Hematopoietic multipotent progenitor cell treated with erythropoietin and hydrocortisone succinate and interleukin-3 and kit ligand, for 15 days (in vitro differentiated cells): ENCODE results near the gene CD180.
A peak's percentile ranks its signal among the peaks of the same experiment; 100 is the strongest.

ENCODE experiments used
- DNase-seq: peaks from one replicate; pipeline ENCODE4 v3.0.0-alpha.2; 2015; ENCODE audit warnings: low spot score

CD180 gene

GRCh38 chr5:67211926-67212325, 15.3 kb upstream of the CD180 start:
- no peak for DNase-seq

- peak; percentile 55 for DNase-seq
Measured at GRCh38 chr5:67209141-67209771, 12.7 kb upstream of the CD180 start.

GRCh38 chr5:67208403-67208802, 11.8 kb upstream of the CD180 start:
- no peak for DNase-seq

- no peak for DNase-seq
Measured at GRCh38 chr5:67206929-67207328, 10.3 kb upstream of the CD180 start.

GRCh38 chr5:67206461-67206860, 9.9 kb upstream of the CD180 start:
- no peak for DNase-seq

- no peak for DNase-seq
Measured at GRCh38 chr5:67205981-67206380, 9.4 kb upstream of the CD180 start.

- DNase-seq, result no peak
Measured at GRCh38 chr5:67204821-67205220, 8.2 kb upstream of the CD180 start.

GRCh38 chr5:67203701-67204074, 7.1 kb upstream of the CD180 start:
- DNase-seq, result no peak

- no peak for DNase-seq
Measured at GRCh38 chr5:67202828-67203227, 6.2 kb upstream of the CD180 start.

- no peak for DNase-seq
Measured at GRCh38 chr5:67201897-67202549, 5.4 kb upstream of the CD180 start.

- DNase-seq, result no peak
Measured at GRCh38 chr5:67200809-67201562, 4.4 kb upstream of the CD180 start.

GRCh38 chr5:67199859-67200258, 3.3 kb upstream of the CD180 start:
- DNase-seq, result no peak

GRCh38 chr5:67198917-67199316, 2.3 kb upstream of the CD180 start:
- DNase-seq, result no peak

GRCh38 chr5:67197536-67197935, 937 bp upstream of the CD180 start:
- no peak for DNase-seq

- DNase-seq, result no peak
Measured at GRCh38 chr5:67195406-67196275, 958 bp downstream of the CD180 start.

- DNase-seq, result no peak
Measured at GRCh38 chr5:67194166-67194565, 2.4 kb downstream of the CD180 start.

- no peak for DNase-seq
Measured at GRCh38 chr5:67193439-67193807, 3.2 kb downstream of the CD180 start.

- no peak for DNase-seq
Measured at GRCh38 chr5:67192719-67193438, 3.7 kb downstream of the CD180 start.

GRCh38 chr5:67190861-67191260, 5.7 kb downstream of the CD180 start:
- DNase-seq, result no peak

- DNase-seq, result no peak
Measured at GRCh38 chr5:67190410-67190809, 6.2 kb downstream of the CD180 start.

- no peak for DNase-seq
Measured at GRCh38 chr5:67189931-67190330, 6.7 kb downstream of the CD180 start.

GRCh38 chr5:67189079-67189354, 7.6 kb downstream of the CD180 start:
- DNase-seq, result no peak
